Neural progenitor cell (in vitro differentiated cells): ENCODE measurements around the gene NFKBIE. TPM values are rescaled to one million over a fixed set of nuclear protein-coding genes. Genes with fewer than 3 reads are reported as not detected.

Experiments used
- DNase-seq: peaks from one replicate; pipeline ENCODE4 v3.0.0-alpha.2; 2016; ENCODE audit warnings: low spot score
- H2AFZ ChIP-seq: fragments of 200-600 bp; sonication (generic); replicated peaks from 2 replicates; pipeline ENCODE4 v1.6.1; 2016; ENCODE audit warnings: antibody characterized with exemption
- H3F3A ChIP-seq: fragments of 200-600 bp; sonication (generic); 2 replicates; pipeline ENCODE4 v1.6.1; 2016; ENCODE audit warnings: antibody characterized with exemption, low read depth
- H3K27ac ChIP-seq: fragments of 200-600 bp; sonication (generic); 2 replicates; pipeline ENCODE4 v1.5.1; 2016; ENCODE audit warnings: mild to moderate bottlenecking
- H3K27me3 ChIP-seq: fragments of 200-600 bp; sonication (generic); 2 replicates; pipeline ENCODE4 v1.6.1; 2016; ENCODE audit warnings: mild to moderate bottlenecking, moderate library complexity
- H3K36me3 ChIP-seq: fragments of 200-600 bp; sonication (generic); 2 replicates; pipeline ENCODE4 v1.5.1; 2016
- H3K4me1 ChIP-seq: fragments of 200-600 bp; sonication (generic); 2 replicates; pipeline ENCODE4 v1.6.1; 2016; ENCODE audit warnings: mixed run types
- H3K4me2 ChIP-seq: fragments of 200-600 bp; sonication (generic); 2 replicates; pipeline ENCODE4 v1.6.1; 2016
- H3K4me3 ChIP-seq: fragments of 200-600 bp; sonication (generic); 2 replicates; pipeline ENCODE4 v1.5.1; 2016
- H3K79me2 ChIP-seq: fragments of 200-600 bp; sonication (generic); 2 replicates; pipeline ENCODE4 v1.6.1; 2016; ENCODE audit warnings: low read depth
- H3K9ac ChIP-seq: fragments of 200-600 bp; sonication (generic); 2 replicates; pipeline ENCODE4 v1.6.1; 2016
- H3K9me3 ChIP-seq: fragments of 200-600 bp; sonication (generic); 2 replicates; pipeline ENCODE4 v1.5.1; 2016; ENCODE audit warnings: low read depth
- H4K20me1 ChIP-seq: fragments of 200-600 bp; sonication (generic); 2 replicates; pipeline ENCODE4 v1.6.1; 2016; ENCODE audit warnings: low read depth
- H3K27ac Mint-ChIP-seq: 3 replicates; pipeline ENCODE4 v1.8.0; 2021; ENCODE audit warnings: mixed read lengths
- H3K27me3 Mint-ChIP-seq: 2 replicates; pipeline ENCODE4 v1.8.0; 2022; ENCODE audit warnings: low read depth, mild to moderate bottlenecking, inconsistent platforms, moderate library complexity, mixed read lengths; ENCODE audit not compliant: insufficient read depth
- H3K36me3 Mint-ChIP-seq: 3 replicates; pipeline ENCODE4 v1.8.0; 2021; ENCODE audit warnings: mixed read lengths
- H3K4me1 Mint-ChIP-seq: 3 replicates; pipeline ENCODE4 v1.8.0; 2021; ENCODE audit warnings: mixed read lengths
- H3K4me3 Mint-ChIP-seq: 3 replicates; pipeline ENCODE4 v1.8.0; 2021; ENCODE audit warnings: mild to moderate bottlenecking, moderate library complexity, mixed read lengths
- H3K9me3 Mint-ChIP-seq: 3 replicates; pipeline ENCODE4 v1.8.0; 2020; ENCODE audit warnings: mixed read lengths
- CTCF ChIP-seq: fragments of 200-600 bp; sonication (generic); IDR thresholded peaks from 2 replicates; pipeline ENCODE4 v1.5.1; 2017; ENCODE audit warnings: antibody characterized with exemption, mild to moderate bottlenecking
- EZH2 ChIP-seq: fragments of 200-600 bp; sonication (generic); IDR thresholded peaks from 2 replicates; pipeline ENCODE4 v1.6.1; 2017; ENCODE audit warnings: antibody characterized with exemption, mild to moderate bottlenecking, moderate library complexity
- EZH2phosphoT487 ChIP-seq: fragments of 200-600 bp; sonication (generic); IDR thresholded peaks from 2 replicates; pipeline ENCODE4 v1.6.1; 2017; ENCODE audit warnings: antibody characterized with exemption
- total RNA-seq: library from RNA; depleted of rRNA; stranded (reverse); fragments of >200 nt; gene quantifications from 2 replicates; pipeline ENCODE4 v1.2.3, GENCODE V29; 2015; ENCODE audit warnings: low replicate concordance

The NFKBIE gene
- total RNA-seq, 1 donor from 2014 or later: 5.1 TPM

GRCh38 chr6:44235891-44236516 is 29.3 kb downstream of the NFKBIE start:
- Histone ChIP-seq H3K27ac (no peak overlapping the region), H3F3A (peaks cover 22% of the 10 kb centered on the region), H3K4me3 (no peak overlapping the region), H4K20me1 (no peaks in the 10 kb centered on the region), H3K36me3 (no peaks in the 10 kb centered on the region), H3K4me1 (peaks cover 8% of the 10 kb centered on the region), H3K79me2 (no peaks in the 10 kb centered on the region), H3K9me3 (no peaks in the 10 kb centered on the region), H3K4me2 (no peak overlapping the region), H3K9ac (no peak overlapping the region), H2AFZ (no peak overlapping the region), H3K27me3 (no peaks in the 10 kb centered on the region)
- no peak overlapping the region for H3K27ac Mint-ChIP-seq
- H3K4me3 Mint-ChIP-seq: no peak overlapping the region
- TF ChIP-seq CTCF (no peak), EZH2 (no peak), EZH2phosphoT487 (no peak)
- H3K9me3 Mint-ChIP-seq: no peaks in the 10 kb centered on the region
- DNase-seq: no peak
- peaks cover 30% of the 10 kb centered on the region for H3K4me1 Mint-ChIP-seq
- peaks cover 5% of the 10 kb centered on the region for H3K36me3 Mint-ChIP-seq
- peaks cover 9% of the 10 kb centered on the region for H3K27me3 Mint-ChIP-seq

GRCh38 chr6:44235269-44235668 is 30.1 kb downstream of the NFKBIE start:
- Mint-ChIP-seq H3K27me3 (peaks cover 9% of the 10 kb centered on the region), H3K4me1 (peaks cover 30% of the 10 kb centered on the region), H3K4me3 (no peak overlapping the region), H3K36me3 (peaks cover 9% of the 10 kb centered on the region), H3K27ac (no peak overlapping the region), H3K9me3 (no peaks in the 10 kb centered on the region)
- Histone ChIP-seq H3K36me3 (no peaks in the 10 kb centered on the region), H3K4me3 (no peak overlapping the region), H3K79me2 (no peaks in the 10 kb centered on the region), H2AFZ (no peak overlapping the region), H3K27me3 (no peaks in the 10 kb centered on the region), H3F3A (peaks cover 22% of the 10 kb centered on the region), H3K4me1 (peaks cover 8% of the 10 kb centered on the region), H3K4me2 (no peak overlapping the region), H3K9ac (no peak overlapping the region), H4K20me1 (no peaks in the 10 kb centered on the region), H3K9me3 (no peaks in the 10 kb centered on the region), H3K27ac (no peak overlapping the region)
- DNase-seq: no peak
- TF ChIP-seq EZH2phosphoT487 (no peak), CTCF (no peak), EZH2 (no peak)

- H3K4me3 Mint-ChIP-seq: peak overlapping the region; percentile 4
- no peaks in the 10 kb centered on the region for H3K9me3 Mint-ChIP-seq
- peaks cover 9% of the 10 kb centered on the region for H3K27me3 Mint-ChIP-seq
- no peaks in the 10 kb centered on the region for H4K20me1 ChIP-seq
- peaks cover 8% of the 10 kb centered on the region for H3K4me1 ChIP-seq
- H3K9me3 ChIP-seq: no peaks in the 10 kb centered on the region
- no peaks in the 10 kb centered on the region for H3K36me3 ChIP-seq
- H2AFZ ChIP-seq: no peak overlapping the region
- H3F3A ChIP-seq: peaks cover 21% of the 10 kb centered on the region
- no peak overlapping the region for H3K4me3 ChIP-seq
- no peak overlapping the region for H3K9ac ChIP-seq
- H3K4me1 Mint-ChIP-seq: peaks cover 30% of the 10 kb centered on the region
- DNase-seq: peak; percentile 87
- H3K79me2 ChIP-seq: no peaks in the 10 kb centered on the region
- H3K27ac Mint-ChIP-seq: peak overlapping the region; percentile 57
- peaks cover 9% of the 10 kb centered on the region for H3K36me3 Mint-ChIP-seq
- peak overlapping the region; percentile 5 for H3K4me2 ChIP-seq
- TF ChIP-seq CTCF (peak; percentile 70), EZH2phosphoT487 (no peak), EZH2 (no peak)
- no peak overlapping the region for H3K27ac ChIP-seq
- no peaks in the 10 kb centered on the region for H3K27me3 ChIP-seq
These were observed 31.0 kb downstream of the NFKBIE start for GRCh38 chr6:44234101-44235025.
